Neural crest cell (in vitro differentiated cells): ENCODE measurements around the gene FCHSD2. TPM values are rescaled to one million over a fixed set of nuclear protein-coding genes. Genes with fewer than 3 reads are reported as not detected.
"Not testable (repeated sequence)": the region's sequence is repeated elsewhere in the genome, so short reads cannot be mapped to it uniquely, and the experiment has no call there.

ENCODE experiments used
- DNase-seq: peaks from one replicate; pipeline ENCODE4 v3.0.0; 2021; ENCODE audit warnings: low read depth, mixed read lengths, low spot score
- H3K27ac Mint-ChIP-seq: one replicate; pipeline ENCODE4 v1.8.0; 2021; ENCODE audit warnings: mild to moderate bottlenecking, mixed read lengths; ENCODE audit not compliant: unreplicated experiment
- H3K27me3 Mint-ChIP-seq: 2 replicates; pipeline ENCODE4 v1.8.0; 2021; ENCODE audit warnings: low read depth, mild to moderate bottlenecking, mixed read lengths
- H3K36me3 Mint-ChIP-seq: 2 replicates; pipeline ENCODE4 v1.8.0; 2021; ENCODE audit warnings: low read depth, mild to moderate bottlenecking, mixed read lengths
- H3K4me1 Mint-ChIP-seq: 2 replicates; pipeline ENCODE4 v1.8.0; 2021; ENCODE audit warnings: mixed read lengths
- H3K4me3 Mint-ChIP-seq: one replicate; pipeline ENCODE4 v1.8.0; 2021; ENCODE audit warnings: mild to moderate bottlenecking, mixed read lengths
- H3K9me3 Mint-ChIP-seq: 2 replicates; pipeline ENCODE4 v1.8.0; 2021; ENCODE audit warnings: mixed read lengths
- total RNA-seq: library from RNA; stranded (reverse); gene quantifications from 2 replicates; pipeline ENCODE4 v1.2.1, GENCODE V29; 2021
- TF ChIP-seq, protein P1 (sequence below): fragments of 200-600 bp; sonication (generic); conservative IDR thresholded peaks from 2 replicates; pipeline ENCODE4 v1.5.0; 2021; ENCODE audit warnings: antibody characterized with exemption, mild to moderate bottlenecking

FCHSD2 gene
- total RNA-seq, 1 donor from 2014 or later, result 34.4 TPM

GRCh38 chr11:73030130-73030529, 112.0 kb downstream of the FCHSD2 start:
- TF ChIP-seq, protein P1, sequence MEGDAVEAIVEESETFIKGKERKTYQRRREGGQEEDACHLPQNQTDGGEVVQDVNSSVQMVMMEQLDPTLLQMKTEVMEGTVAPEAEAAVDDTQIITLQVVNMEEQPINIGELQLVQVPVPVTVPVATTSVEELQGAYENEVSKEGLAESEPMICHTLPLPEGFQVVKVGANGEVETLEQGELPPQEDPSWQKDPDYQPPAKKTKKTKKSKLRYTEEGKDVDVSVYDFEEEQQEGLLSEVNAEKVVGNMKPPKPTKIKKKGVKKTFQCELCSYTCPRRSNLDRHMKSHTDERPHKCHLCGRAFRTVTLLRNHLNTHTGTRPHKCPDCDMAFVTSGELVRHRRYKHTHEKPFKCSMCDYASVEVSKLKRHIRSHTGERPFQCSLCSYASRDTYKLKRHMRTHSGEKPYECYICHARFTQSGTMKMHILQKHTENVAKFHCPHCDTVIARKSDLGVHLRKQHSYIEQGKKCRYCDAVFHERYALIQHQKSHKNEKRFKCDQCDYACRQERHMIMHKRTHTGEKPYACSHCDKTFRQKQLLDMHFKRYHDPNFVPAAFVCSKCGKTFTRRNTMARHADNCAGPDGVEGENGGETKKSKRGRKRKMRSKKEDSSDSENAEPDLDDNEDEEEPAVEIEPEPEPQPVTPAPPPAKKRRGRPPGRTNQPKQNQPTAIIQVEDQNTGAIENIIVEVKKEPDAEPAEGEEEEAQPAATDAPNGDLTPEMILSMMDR, result no peak
- no peak for DNase-seq
- H3K9me3 Mint-ChIP-seq, result peaks cover 20% of the 10 kb centered on the region
- H3K4me3 Mint-ChIP-seq, result no peak overlapping the region
- H3K4me1 Mint-ChIP-seq, result no peaks in the 10 kb centered on the region
- H3K27me3 Mint-ChIP-seq, result no peaks in the 10 kb centered on the region
- H3K27ac Mint-ChIP-seq, result no peak overlapping the region
- peaks cover 39% of the 10 kb centered on the region for H3K36me3 Mint-ChIP-seq

DNA sequence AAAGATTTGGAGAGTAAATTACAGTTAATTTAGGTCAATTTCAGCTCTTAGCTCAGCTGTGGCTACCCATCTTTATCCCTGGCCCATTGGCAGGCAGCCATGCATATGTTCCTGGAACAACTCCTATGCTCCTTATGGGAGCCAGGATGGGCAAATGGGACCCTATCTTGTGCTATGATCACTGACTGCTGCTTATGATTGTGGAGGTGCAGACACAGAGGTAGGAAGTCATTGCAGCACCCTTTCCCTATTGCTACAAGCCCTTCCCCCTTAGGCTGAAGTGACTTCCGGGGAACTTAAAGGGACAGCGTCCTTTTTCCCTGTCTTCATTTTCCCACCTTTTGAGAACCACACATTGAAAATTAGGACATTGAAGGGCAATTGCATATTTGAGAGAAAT, 112.7 kb downstream of the FCHSD2 start:
- no peaks in the 10 kb centered on the region for H3K27me3 Mint-ChIP-seq
- no peaks in the 10 kb centered on the region for H3K4me1 Mint-ChIP-seq
- H3K27ac Mint-ChIP-seq, result no peak overlapping the region
- peaks cover 26% of the 10 kb centered on the region for H3K9me3 Mint-ChIP-seq
- H3K36me3 Mint-ChIP-seq, result peaks cover 45% of the 10 kb centered on the region
- TF ChIP-seq, protein P1, result no peak
- H3K4me3 Mint-ChIP-seq, result no peak overlapping the region
- no peak for DNase-seq

DNA sequence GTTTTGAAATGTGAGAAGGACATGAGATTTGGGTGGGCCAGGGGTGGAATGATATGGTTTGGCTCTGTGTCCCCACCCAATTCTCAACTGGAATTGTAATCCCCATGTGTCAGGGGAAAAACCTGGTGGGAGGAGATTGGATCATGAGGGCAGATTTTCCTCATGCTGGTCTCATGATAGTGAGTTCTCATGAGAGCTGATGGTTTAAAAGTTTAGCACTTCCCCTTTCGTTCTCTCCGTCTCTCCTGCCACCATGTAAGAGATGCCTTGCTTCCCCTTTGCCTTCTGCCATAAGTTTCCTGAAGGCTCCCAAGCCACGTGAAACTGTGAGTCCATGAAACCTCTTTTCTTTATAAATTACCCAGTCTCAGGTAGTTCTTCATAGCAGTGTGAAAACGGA, 113.5 kb downstream of the FCHSD2 start:
- H3K27me3 Mint-ChIP-seq, result peaks cover 2% of the 10 kb centered on the region
- H3K9me3 Mint-ChIP-seq, result peaks cover 34% of the 10 kb centered on the region
- TF ChIP-seq, protein P1, result no peak
- peaks cover 53% of the 10 kb centered on the region for H3K36me3 Mint-ChIP-seq
- H3K4me3 Mint-ChIP-seq, result no peak overlapping the region
- no peak for DNase-seq
- H3K27ac Mint-ChIP-seq, result no peak overlapping the region
- H3K4me1 Mint-ChIP-seq, result no peaks in the 10 kb centered on the region

GRCh38 chr11:73027840-73028239, 114.3 kb downstream of the FCHSD2 start:
- H3K27me3 Mint-ChIP-seq, result not testable (repeated sequence)
- peaks cover 38% of the 10 kb centered on the region for H3K9me3 Mint-ChIP-seq

DNA sequence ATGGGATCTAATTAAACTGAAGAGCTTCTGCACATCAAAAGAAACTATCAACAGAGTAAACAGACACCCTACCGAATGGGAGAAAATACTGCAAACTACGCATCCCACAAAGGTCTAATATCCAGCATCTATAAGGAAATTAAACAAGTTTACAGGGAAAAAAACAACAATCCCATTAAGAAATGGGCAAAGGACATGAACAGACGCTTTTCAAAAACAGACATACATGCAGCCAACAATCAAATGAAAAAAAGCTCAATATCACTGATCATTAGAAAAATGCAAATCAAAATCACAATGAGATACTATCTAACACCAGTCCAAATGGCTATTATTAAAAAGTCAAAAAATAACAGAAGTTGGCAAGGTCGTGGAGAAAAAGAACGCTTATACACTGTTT, 117.5 kb downstream of the FCHSD2 start:
- Mint-ChIP-seq H3K4me1 (peaks cover 5% of the 10 kb centered on the region), H3K36me3 (peaks cover 71% of the 10 kb centered on the region), H3K27me3 (peaks cover 19% of the 10 kb centered on the region), H3K27ac (no peak overlapping the region), H3K4me3 (no peak overlapping the region), H3K9me3 (peaks cover 38% of the 10 kb centered on the region)
- TF ChIP-seq, protein P1, result no peak
- DNase-seq, result no peak

More at GRCh38 chr11:73027840-73028239, 114.3 kb downstream of the FCHSD2 start:
- not testable (repeated sequence) for H3K4me1 Mint-ChIP-seq, H3K27ac Mint-ChIP-seq, DNase-seq, H3K4me3 Mint-ChIP-seq
- H3K36me3 Mint-ChIP-seq, result peaks cover 58% of the 10 kb centered on the region

GRCh38 chr11:73019996-73020395, 122.1 kb downstream of the FCHSD2 start:
- no peak for DNase-seq
- Mint-ChIP-seq H3K27me3 (peaks cover 19% of the 10 kb centered on the region), H3K36me3 (peaks cover 34% of the 10 kb centered on the region), H3K27ac (no peak overlapping the region), H3K4me1 (peaks cover 17% of the 10 kb centered on the region), H3K4me3 (no peak overlapping the region), H3K9me3 (peaks cover 17% of the 10 kb centered on the region)
- TF ChIP-seq, protein P1, result no peak
